SK-N-SH (cell line): ENCODE results near the gene PUS3. TPM values are rescaled to one million over a fixed set of nuclear protein-coding genes. Genes with fewer than 3 reads are reported as not detected.
"Not testable (repeated sequence)": the region's sequence is repeated elsewhere in the genome, so short reads cannot be mapped to it uniquely, and the experiment has no call there.

Experiments
- CTCF ChIA-PET: fragments of 300-600, 350-600 bp; formaldehyde crosslinking; extraction: SDS; loops from one replicate; lab custom pipeline; 2021; lab: Yijun Ruan, JAX
- POLR2A ChIA-PET: fragments of 350-600 bp; sonication (Branson Sonifier 250); formaldehyde crosslinking; extraction: SDS; loops from one replicate; lab custom pipeline; 2020; ENCODE audit warnings: antibody characterized with exemption, inconsistent platforms; lab: Yijun Ruan, JAX
- DNase-seq: peaks from one replicate; pipeline ENCODE4 v3.0.0; 2012
- H2AFZ ChIP-seq: fragments of 200-600 bp; sonication (generic); 2 replicates; pipeline ENCODE4 v1.8.1; 2016; ENCODE audit warnings: antibody characterized with exemption, mild to moderate bottlenecking, low read depth
- H3F3A ChIP-seq: fragments of 200-600 bp; sonication (generic); replicated peaks from 2 replicates; pipeline ENCODE3; 2016; ENCODE audit warnings: antibody characterized with exemption, mild to moderate bottlenecking; ENCODE audit not compliant: insufficient read depth
- H3K27ac ChIP-seq, 2 experiments: fragments of 200-500 bp in 1 of 2; fragments of 200-600 bp in 1 of 2; sonication (Bioruptor generic) in 1 of 2; sonication (generic), shearing (Covaris generic) in 1 of 2; 2 replicates each; pipeline versions ENCODE4 v1.5.1 to v1.6.1; 2014 to 2016; ENCODE audit warnings: low read depth in 2 of 2, inconsistent platforms in 1 of 2, low read length in 1 of 2, mild to moderate bottlenecking in 1 of 2, mixed read lengths in 1 of 2
- H3K27me3 ChIP-seq: fragments of 200-600 bp; sonication (generic), shearing (Covaris generic); 2 replicates; pipeline ENCODE4 v1.6.1; 2016; ENCODE audit warnings: mixed run types; ENCODE audit not compliant: insufficient read depth
- H3K36me3 ChIP-seq, 2 experiments: fragments of 200-500 bp in 1 of 2; fragments of 200-600 bp in 1 of 2; sonication (Bioruptor generic) in 1 of 2; sonication (generic) in 1 of 2; replicated peaks in 1 of 2; 2 replicates each; pipeline versions ENCODE3 to v1.5.1; 2014 to 2016; ENCODE audit warnings: low read length in 1 of 2, mild to moderate bottlenecking in 1 of 2; ENCODE audit not compliant: insufficient read depth in 2 of 2, control insufficient read depth in 1 of 2
- H3K4me1 ChIP-seq, 2 experiments: fragments of 200-500 bp in 1 of 2; fragments of 200-600 bp in 1 of 2; sonication (Bioruptor generic) in 1 of 2; sonication (generic), shearing (Covaris generic) in 1 of 2; 2 replicates each; pipeline versions ENCODE4 v1.5.1 to v1.6.1; 2014 to 2016; ENCODE audit warnings: low read depth in 1 of 2, low read length in 1 of 2, mixed run types in 1 of 2; ENCODE audit not compliant: insufficient read depth in 2 of 2, control insufficient read depth in 1 of 2
- H3K4me2 ChIP-seq: fragments of 200-600 bp; sonication (generic), shearing (Covaris generic); 2 replicates; pipeline ENCODE4 v1.6.1; 2017; ENCODE audit warnings: mixed run types
- H3K4me3 ChIP-seq, 2 experiments: fragments of 200-500 bp in 1 of 2; fragments of 200-600 bp in 1 of 2; sonication (Bioruptor generic) in 1 of 2; sonication (generic), shearing (Covaris generic) in 1 of 2; 2 replicates each; pipeline versions ENCODE4 v1.5.1 to v1.8.1; 2014 to 2016; ENCODE audit warnings: low read depth in 2 of 2, inconsistent platforms in 1 of 2, low read length in 1 of 2, mild to moderate bottlenecking in 1 of 2, mixed read lengths in 1 of 2, moderate library complexity in 1 of 2
- H3K79me2 ChIP-seq: fragments of 200-600 bp; sonication (generic); 2 replicates; pipeline ENCODE4 v1.8.1; 2017; ENCODE audit warnings: mild to moderate bottlenecking; ENCODE audit not compliant: insufficient read depth
- H3K9ac ChIP-seq: fragments of 200-600 bp; sonication (generic); 2 replicates; pipeline ENCODE4 v1.6.1; 2017; ENCODE audit warnings: mixed run types
- H3K9me2 ChIP-seq: fragments of 200-600 bp; sonication (generic); 2 replicates; pipeline ENCODE4 v1.6.1; 2017; ENCODE audit warnings: mixed run types
- H3K9me3 ChIP-seq: fragments of 200-600 bp; sonication (generic); 2 replicates; pipeline ENCODE4 v1.6.1; 2017; ENCODE audit warnings: mixed run types, mild to moderate bottlenecking, moderate library complexity
- H4K20me1 ChIP-seq: fragments of 200-600 bp; sonication (generic); 2 replicates; pipeline ENCODE4 v1.6.1; 2017; ENCODE audit warnings: mild to moderate bottlenecking, mixed run types; ENCODE audit not compliant: insufficient read depth
- CHD2 ChIP-seq: fragments of 150-350 bp; IDR thresholded peaks from 2 replicates; pipeline ENCODE4 v1.6.1; 2018; ENCODE audit warnings: low read length; ENCODE audit not compliant: partially characterized antibody
- EP300 ChIP-seq, 2 experiments: IDR thresholded peaks; 2 replicates each; pipeline versions ENCODE4 v1.4.0 to v1.6.1; 2012; ENCODE audit warnings: borderline replicate concordance in 1 of 2, low read depth in 1 of 2, low read length in 1 of 2
- FOXJ3 ChIP-seq: sonication (generic); formaldehyde crosslinking; IDR thresholded peaks from 2 replicates; pipeline ENCODE4 v1.5.1; 2020; ENCODE audit warnings: mild to moderate bottlenecking, missing genetic modification reagents
- FOXM1 ChIP-seq: IDR thresholded peaks from 2 replicates; pipeline ENCODE4 v1.4.0; 2012; ENCODE audit warnings: low read depth, mild to moderate bottlenecking
- IRF3 ChIP-seq: fragments of 150-350 bp; IDR thresholded peaks from 2 replicates; pipeline ENCODE4 v1.6.1; 2016; ENCODE audit warnings: mild to moderate bottlenecking, low read depth, low read length
- MEF2A ChIP-seq: IDR thresholded peaks from 2 replicates; pipeline ENCODE4 v1.4.0; 2012; ENCODE audit warnings: low read depth, borderline replicate concordance
- MXI1 ChIP-seq: IDR thresholded peaks from 2 replicates; pipeline ENCODE4 v1.6.1; 2012; ENCODE audit warnings: mild to moderate bottlenecking, low read depth, low read length, improper control_type of control experiment
- RAD21 ChIP-seq: IDR thresholded peaks from 2 replicates; pipeline ENCODE4 v1.6.1; 2012; ENCODE audit warnings: mild to moderate bottlenecking, low read length
- RCOR1 ChIP-seq: fragments of 150-350 bp; IDR thresholded peaks from 2 replicates; pipeline ENCODE4 v1.6.1; 2017; ENCODE audit warnings: antibody characterized with exemption, low read length
- REST ChIP-seq: IDR thresholded peaks from 2 replicates; pipeline ENCODE4 v1.6.1; 2012; ENCODE audit warnings: mild to moderate bottlenecking, low read depth, low read length, moderate library complexity
- YY1 ChIP-seq: IDR thresholded peaks from 2 replicates; pipeline ENCODE4 v1.4.0; 2012; ENCODE audit warnings: low read depth, mild to moderate bottlenecking
- ZBTB33 ChIP-seq: IDR thresholded peaks from 2 replicates; pipeline ENCODE4 v1.4.0; 2012; ENCODE audit warnings: low read depth, borderline replicate concordance
- WGBS: methylation state at CpG from one replicate; pipeline ENCODE4 v1.1.6; 2017; ENCODE audit warnings: low lambda C conversion rate; 5-methylcytosine and 5-hydroxymethylcytosine counted together
- polyA plus RNA-seq, 3 experiments: library from polyadenylated mRNA; depleted of rRNA; stranded (reverse); fragments of >200 nt; gene quantifications; 2 replicates each; pipeline ENCODE4 v1.2.3, GENCODE V29; 2012

Gene PUS3
- polyA plus RNA-seq, 1 of the 3 experiments (the other 2 are of a cell fraction): 7.0 TPM

- H3K27ac ChIP-seq: peak overlapping the region in 1 of 2 experiments; percentile 30; a peak in 2 of 4 replicates
- no peak overlapping the region for H3K4me2 ChIP-seq
- H3K4me1 ChIP-seq: peaks cover 0 to 9% of the 10 kb centered on the region in 2 experiments; a peak in 1 of 4 replicates
- no peak overlapping the region for H3K4me3 ChIP-seq
- H3K79me2 ChIP-seq: no peaks in the 10 kb centered on the region
- peak; percentile 83; the same call in 1 of the 2 replicates for TF ChIP-seq MXI1
- TF ChIP-seq FOXJ3 (CRISPR knock-in tag): peak; percentile 50; the same call in 1 of the 2 replicates
- TF ChIP-seq CHD2: peak; percentile 18
- TF ChIP-seq FOXM1: no peak
- TF ChIP-seq RAD21: peak; percentile 11; the same call in 1 of the 2 replicates
- TF ChIP-seq, all 33 proteins: peak for 4
- WGBS: 69% methylated on average over 13 of the region's 13 CpGs
- Histone ChIP-seq H3K9ac (no peak overlapping the region), H3K36me3 (no peaks in the 10 kb centered on the region), H2AFZ (no peak overlapping the region), H3F3A (no peaks in the 10 kb centered on the region), H3K9me2 (no peaks in the 10 kb centered on the region), H4K20me1 (no peaks in the 10 kb centered on the region), H3K27me3 (peaks cover 48% of the 10 kb centered on the region; the same call in 1 of the 2 replicates), H3K9me3 (no peaks in the 10 kb centered on the region)
- CTCF ChIA-PET: interaction anchor here (0.6 to 2.6 kb wide), 10 partner anchors 8 to 293 kb away, joined by 3 to 17 read pairs (median 4); partner anchors contain the start of genes DDX25, FAM118B and RPUSD4
- POLR2A ChIA-PET: no interaction called here
- peak; percentile 62 for DNase-seq
These were observed 15.3 kb upstream of the PUS3 start for GRCh38 chr11:125918140-125918840.

GRCh38 chr11:125916683-125917347 is 13.8 kb upstream of the PUS3 start:
- WGBS: 66% methylated on average over 12 of the region's 12 CpGs
- Histone ChIP-seq H3K79me2 (no peaks in the 10 kb centered on the region), H3K9ac (no peak overlapping the region), H3K27ac (no peak overlapping the region), H3K4me3 (no peak overlapping the region), H4K20me1 (no peaks in the 10 kb centered on the region), H3K36me3 (no peaks in the 10 kb centered on the region), H3K4me1 (peaks cover 0 to 9% of the 10 kb centered on the region in 2 experiments; a peak in 1 of 4 replicates), H3K27me3 (peaks cover 39% of the 10 kb centered on the region; the same call in 1 of the 2 replicates), H3K4me2 (no peak overlapping the region), H3F3A (no peaks in the 10 kb centered on the region), H3K9me3 (no peaks in the 10 kb centered on the region), H3K9me2 (no peaks in the 10 kb centered on the region), H2AFZ (no peak overlapping the region)
- ChIA-PET CTCF (interaction anchor here (0.6 to 1.8 kb wide), 5 partner anchors 145 to 294 kb away, joined by 3 to 7 read pairs (median 4); partner anchors contain the start of genes FAM118B and RPUSD4), POLR2A (no interaction called here)
- TF ChIP-seq REST (no peak), YY1 (no peak), RCOR1 (no peak), IRF3 (no peak), MEF2A (no peak), EP300 (IDR thresholded peaks at IDR 0.05; ENCODE audit: borderline replicate concordance in 1 of 2, low read depth in 1 of 2, low read length in 1 of 2) (no peak), FOXJ3 (CRISPR knock-in tag) (no peak), ZBTB33 (no peak)
- DNase-seq: no peak

GRCh38 chr11:125914601-125915000 is 11.6 kb upstream of the PUS3 start:
- H4K20me1 ChIP-seq, POLR2A ChIA-PET, H3K4me2 ChIP-seq, H3K36me3 ChIP-seq, H3K9me2 ChIP-seq, H3K4me1 ChIP-seq, H2AFZ ChIP-seq, DNase-seq, H3K27ac ChIP-seq, H3K9me3 ChIP-seq, H3K4me3 ChIP-seq, H3K79me2 ChIP-seq, H3K9ac ChIP-seq, H3F3A ChIP-seq: not testable (repeated sequence)
- H3K27me3 ChIP-seq: peaks cover 28% of the 10 kb centered on the region; the same call in 1 of the 2 replicates
- 89% methylated on average over 3 of the region's 3 CpGs for WGBS
- CTCF ChIA-PET: interaction anchor here (1.0 to 1.7 kb wide), 2 partner anchors 147 to 279 kb away, joined by 4 to 5 read pairs; no protein-coding TSS in a partner anchor
